GM12892 (cell line): ENCODE measurements around the gene NUDCD3.

Experiments used
- DNase-seq: peaks from one replicate; pipeline ENCODE4 v3.0.0; 2011; ENCODE audit not compliant: insufficient read length
- FAIRE-seq: peaks from 2 replicates; lab custom pipeline; 2011; peaks lifted over from hg19 to GRCh38; lab: Jason Lieb, UNC
- POLR2A ChIP-seq: IDR thresholded peaks from 2 replicates; pipeline ENCODE4 v1.6.1; 2011; ENCODE audit warnings: low read depth, low read length, control low read depth
- POLR2AphosphoS5 ChIP-seq: IDR thresholded peaks from 2 replicates; pipeline ENCODE4 v1.6.1; 2011; ENCODE audit warnings: low read depth, low read length, control low read depth
- TAF1 ChIP-seq: IDR thresholded peaks from 2 replicates; pipeline ENCODE4 v1.6.1; 2011; ENCODE audit warnings: low read depth, mild to moderate bottlenecking, control low read depth, low read length, borderline replicate concordance

NUDCD3 gene

DNA sequence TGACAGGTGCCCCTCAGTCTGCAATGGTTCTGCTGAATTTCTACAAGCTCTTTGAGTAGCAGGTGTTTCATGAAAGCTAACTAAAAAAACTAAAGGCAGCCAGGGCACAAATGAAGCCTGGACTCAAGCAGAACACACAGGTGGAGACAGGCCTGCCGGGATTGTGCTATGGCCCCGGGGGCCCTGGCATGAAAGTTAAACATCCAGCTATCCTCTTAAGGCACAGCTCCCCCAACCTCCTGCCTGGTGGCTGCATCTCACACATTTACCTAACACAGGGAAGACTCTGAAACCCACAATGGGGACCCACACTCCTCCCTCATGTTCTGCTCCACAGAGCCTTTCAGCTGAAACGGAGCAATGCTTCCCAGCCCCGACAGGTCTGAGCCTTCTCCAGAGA, 88.8 kb downstream of the NUDCD3 start:
- FAIRE-seq = no peak
- no peak for DNase-seq

GRCh38 chr7:44400033-44400511, 90.4 kb downstream of the NUDCD3 start:
- TF ChIP-seq POLR2A (no peak), TAF1 (no peak)
- no peak for FAIRE-seq
- DNase-seq = no peak

More for the DNA sequence above, 88.8 kb downstream of the NUDCD3 start:
- TF ChIP-seq TAF1 (no peak), POLR2A (no peak), POLR2AphosphoS5 (no peak)

DNA sequence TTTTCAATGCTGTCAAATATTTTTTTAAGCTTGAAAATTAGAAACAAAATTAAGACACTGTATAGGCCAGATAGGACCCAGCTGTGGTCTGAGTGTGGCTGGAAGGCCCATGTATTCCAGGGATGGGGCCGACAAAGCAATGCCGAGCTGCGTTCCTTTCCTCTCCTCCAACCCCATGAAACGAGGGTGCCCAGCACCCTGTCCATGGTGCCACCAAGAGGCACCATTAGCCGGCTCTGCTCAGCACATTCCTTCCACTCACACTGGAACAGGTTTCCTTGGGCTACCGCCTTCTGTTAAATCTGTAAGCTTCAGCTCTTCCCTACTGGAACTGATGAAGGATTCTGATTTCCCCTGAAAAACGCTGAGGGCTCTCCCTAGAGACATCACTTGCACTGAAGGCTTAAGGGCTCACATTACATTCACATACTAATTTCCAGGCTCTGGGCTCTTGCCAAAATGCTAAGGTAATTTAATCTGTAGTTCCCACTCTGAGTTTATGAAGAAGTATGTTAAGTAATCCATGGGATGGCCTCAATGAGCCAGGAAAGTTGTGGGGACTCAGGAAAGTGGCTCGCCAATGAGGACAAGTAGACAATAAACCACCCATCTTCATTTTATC, 91.4 kb downstream of the NUDCD3 start:
- FAIRE-seq = no peak

DNA sequence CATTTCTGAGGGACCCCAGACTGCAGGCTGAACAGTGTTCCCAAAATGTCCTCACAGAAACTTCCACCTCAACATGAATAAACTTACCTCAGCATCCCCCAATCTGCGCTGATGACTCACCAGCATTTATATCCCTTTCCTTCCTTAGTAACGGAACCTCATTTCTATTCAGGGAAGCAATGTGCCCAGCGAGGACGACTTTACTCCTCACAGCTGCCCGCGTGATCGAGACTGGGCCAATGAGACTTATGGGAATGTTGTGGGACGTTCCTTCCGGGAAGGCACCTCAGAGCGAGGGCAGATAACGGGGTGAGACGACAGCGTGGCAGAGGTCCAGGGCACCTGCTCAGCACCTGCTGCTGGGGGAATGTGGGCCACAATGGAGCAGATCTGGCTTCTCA, 91.9 kb downstream of the NUDCD3 start:
- DNase-seq = no peak
- FAIRE-seq = no peak

More for the DNA sequence above, 91.4 kb downstream of the NUDCD3 start:
- no peak for DNase-seq
- TF ChIP-seq POLR2AphosphoS5 (no peak), POLR2A (no peak), TAF1 (no peak)

DNA sequence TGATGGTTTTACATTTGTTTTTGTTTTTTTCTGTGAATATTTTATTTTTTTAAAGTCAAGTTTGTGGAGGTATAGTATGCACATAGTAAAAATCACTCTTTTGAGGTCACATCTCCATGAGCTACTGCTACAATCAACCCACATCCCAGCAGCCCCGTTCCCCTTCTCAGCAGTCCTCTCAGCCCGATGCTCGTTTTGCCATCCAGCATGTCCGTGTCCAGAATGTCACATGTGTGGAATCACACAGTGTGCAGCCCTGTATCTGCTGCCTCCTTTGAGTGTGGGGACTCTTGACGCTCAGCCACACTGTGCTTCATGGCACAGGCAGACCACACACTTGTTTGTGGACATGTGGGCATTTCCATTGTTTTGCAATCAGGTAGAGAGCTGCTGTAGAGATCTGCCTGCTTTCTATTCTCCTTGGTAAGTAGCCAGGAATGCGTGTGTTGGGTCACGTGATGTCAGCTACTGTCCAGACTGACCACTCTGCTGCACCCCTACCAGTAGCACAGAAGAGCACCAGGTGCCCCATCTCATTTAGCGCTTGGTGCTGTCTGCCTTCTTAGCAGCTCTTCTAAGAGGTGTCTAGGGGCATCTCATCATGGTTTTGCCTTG, 93.4 kb downstream of the NUDCD3 start:
- TF ChIP-seq POLR2AphosphoS5 (no peak), TAF1 (no peak), POLR2A (no peak)
- no peak for FAIRE-seq
- DNase-seq = no peak

More for the DNA sequence above, 91.9 kb downstream of the NUDCD3 start:
- no peak for TF ChIP-seq POLR2AphosphoS5
- no peak for TF ChIP-seq TAF1
- no peak for TF ChIP-seq POLR2A

DNA sequence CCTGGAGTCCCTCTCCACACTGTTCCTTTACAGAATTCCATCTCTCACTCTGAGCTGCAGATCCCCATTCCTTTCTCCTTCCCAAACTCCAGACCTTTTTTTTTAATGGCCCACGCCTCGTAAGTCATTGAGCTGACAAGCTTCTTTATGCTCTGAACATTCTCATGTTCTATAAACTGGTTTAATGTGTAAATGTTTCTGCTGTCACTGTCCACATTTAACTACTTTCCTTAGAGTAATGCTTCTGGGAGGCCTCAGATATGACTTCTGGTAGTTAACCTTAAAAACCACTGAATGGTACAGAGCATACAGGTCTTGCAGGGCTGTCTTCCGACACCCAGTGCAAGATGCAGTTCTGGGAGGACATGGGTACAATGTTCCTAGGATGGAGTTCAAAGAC, 94.0 kb downstream of the NUDCD3 start:
- FAIRE-seq = no peak

GRCh38 chr7:44395067-44395466, 95.4 kb downstream of the NUDCD3 start:
- TF ChIP-seq POLR2AphosphoS5 = no peak
- TF ChIP-seq TAF1 = no peak
- TF ChIP-seq POLR2A = no peak
- FAIRE-seq (no peak), DNase-seq (no peak)

More for the DNA sequence above, 94.0 kb downstream of the NUDCD3 start:
- DNase-seq = no peak
- TF ChIP-seq POLR2AphosphoS5 (no peak), TAF1 (no peak), POLR2A (no peak)

- TF ChIP-seq POLR2A (no peak), TAF1 (no peak), POLR2AphosphoS5 (no peak)
- no peak for FAIRE-seq
- DNase-seq = no peak
These were observed 95.8 kb downstream of the NUDCD3 start for GRCh38 chr7:44394636-44395035.

- FAIRE-seq (no peak), DNase-seq (no peak)
- TF ChIP-seq TAF1 (no peak), POLR2A (no peak), POLR2AphosphoS5 (no peak)
These were observed 96.4 kb downstream of the NUDCD3 start for GRCh38 chr7:44394112-44394447.

DNA sequence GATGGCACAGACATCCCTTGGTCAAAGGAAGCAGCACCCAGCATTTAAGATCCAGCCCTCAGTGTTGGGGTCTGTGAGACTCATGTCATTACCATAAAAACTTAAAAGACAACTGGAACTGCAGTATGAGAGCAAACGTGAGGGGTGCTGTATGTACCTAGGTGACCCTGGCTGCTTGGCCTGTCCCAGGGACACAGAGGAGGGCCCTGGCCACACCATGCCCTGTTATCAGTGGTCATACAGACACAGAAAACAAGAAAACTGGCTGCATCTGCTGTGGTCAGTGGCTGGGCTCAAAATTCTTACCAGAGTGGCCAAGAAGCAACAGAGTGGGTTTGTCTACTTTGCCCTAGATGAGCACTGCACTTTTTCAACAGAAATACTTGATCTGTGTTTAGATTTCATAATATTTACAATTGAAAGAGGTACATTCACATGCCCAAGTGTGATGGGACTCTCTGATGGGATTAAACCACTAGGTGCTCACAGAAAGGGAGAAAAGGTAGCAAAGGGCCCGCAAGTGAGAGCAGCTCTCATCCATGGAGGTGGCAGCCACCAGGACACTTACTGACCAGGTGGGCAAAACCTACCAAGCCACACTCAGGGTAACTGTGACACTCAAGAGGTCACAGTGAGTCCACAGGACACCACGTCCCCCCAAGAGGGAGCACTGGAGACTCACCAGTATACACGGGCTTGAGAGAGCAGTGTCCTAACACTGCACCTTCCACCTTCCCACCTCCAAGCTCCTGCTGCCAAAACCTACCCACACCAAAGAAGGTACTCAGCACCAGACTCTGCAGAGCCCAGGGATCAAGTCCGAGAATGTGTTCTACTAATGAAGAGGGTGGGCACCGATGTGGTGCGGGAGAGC, 97.0 kb downstream of the NUDCD3 start:
- FAIRE-seq (no peak), DNase-seq (no peak)

GRCh38 chr7:44392618-44393010, 97.8 kb downstream of the NUDCD3 start:
- TF ChIP-seq TAF1 (no peak), POLR2AphosphoS5 (no peak), POLR2A (no peak)
- no peak for FAIRE-seq

More for the DNA sequence above, 97.0 kb downstream of the NUDCD3 start:
- no peak for TF ChIP-seq POLR2AphosphoS5
- TF ChIP-seq POLR2A = no peak
- no peak for TF ChIP-seq TAF1

More at GRCh38 chr7:44392618-44393010, 97.8 kb downstream of the NUDCD3 start:
- DNase-seq = no peak
